Measurements from ENCODE around the gene BPI.

DNA sequence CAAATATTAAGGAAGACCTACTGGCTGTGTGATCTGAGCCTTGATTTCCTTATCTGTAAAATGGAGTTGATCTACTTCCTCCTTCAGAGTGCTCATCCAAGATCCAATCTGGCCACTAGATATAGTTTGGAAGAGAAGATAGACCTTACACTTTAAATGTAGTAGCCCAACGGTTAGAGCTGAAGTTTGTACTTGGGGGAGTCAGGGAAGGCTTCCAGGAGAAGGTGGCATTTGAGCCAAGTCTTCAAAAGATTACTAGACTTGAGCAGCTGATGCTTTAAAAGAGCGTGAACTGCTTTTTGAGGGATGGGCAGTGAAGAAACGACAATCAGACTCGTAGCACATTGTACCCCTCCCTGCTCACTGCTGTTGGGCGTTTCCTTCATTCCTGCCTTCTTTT, 45.9 kb downstream of the BPI start:
- no peak for TF ChIP-seq CTCF (IDR thresholded peaks at IDR 0.05)
- no peak for TF ChIP-seq POLR2A (IDR thresholded peaks at IDR 0.05)

Measured in esophagus squamous epithelium (tissue), 4 donors.